NT2/D1 (cell line): ENCODE data around the gene OTUD1.

Experiments
- YY1 ChIP-seq: IDR thresholded peaks from 2 replicates; pipeline ENCODE4 v1.6.1; 2011; ENCODE audit not compliant: insufficient read length, insufficient read depth
- ZNF274 ChIP-seq: IDR thresholded peaks from 2 replicates; pipeline ENCODE4 v1.6.1; 2011; ENCODE audit warnings: mild to moderate bottlenecking, low read depth, low read length

DNA sequence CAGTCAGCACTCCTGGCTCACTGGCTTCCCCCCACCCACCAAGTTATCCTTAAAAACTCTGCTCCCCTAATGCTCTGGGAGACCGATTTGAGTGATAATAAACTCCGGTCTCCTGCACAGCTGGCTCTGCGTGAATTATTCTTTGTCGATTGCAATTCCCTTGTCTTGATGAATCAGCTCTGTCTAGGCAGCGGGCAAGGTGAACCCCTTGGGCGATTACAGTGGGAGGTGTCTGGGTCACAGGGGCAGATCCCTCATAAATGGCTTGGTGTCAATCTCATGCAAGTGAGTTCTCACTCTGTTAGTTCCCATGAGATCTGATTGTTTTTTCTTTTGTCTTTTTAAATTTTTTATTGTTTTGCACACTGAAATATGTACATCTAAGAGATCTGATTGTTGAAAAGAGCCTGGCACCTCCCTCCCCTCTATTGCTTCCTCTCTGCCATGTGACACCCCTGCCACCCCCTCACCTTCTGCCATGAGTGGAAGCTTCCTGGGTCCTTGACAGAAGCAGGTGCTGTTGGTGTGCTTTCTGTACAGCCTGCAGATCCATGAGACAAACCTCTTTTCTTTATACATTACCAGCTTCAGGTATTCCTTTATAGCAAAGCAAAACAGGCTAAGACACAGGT, 20.5 kb downstream of the OTUD1 start:
- TF ChIP-seq YY1 = no peak
- no peak for TF ChIP-seq ZNF274
